Myometrial cell (primary cell): ENCODE measurements around the gene KNOP1. TPM values are rescaled to one million over a fixed set of nuclear protein-coding genes. Genes with fewer than 3 reads are reported as not detected.

Experiments
- total RNA-seq: library from RNA; depleted of rRNA; stranded (reverse); fragments of >200 nt; gene quantifications from 2 replicates; pipeline ENCODE4 v1.2.3, GENCODE V29; 2015

The KNOP1 gene, protein sequence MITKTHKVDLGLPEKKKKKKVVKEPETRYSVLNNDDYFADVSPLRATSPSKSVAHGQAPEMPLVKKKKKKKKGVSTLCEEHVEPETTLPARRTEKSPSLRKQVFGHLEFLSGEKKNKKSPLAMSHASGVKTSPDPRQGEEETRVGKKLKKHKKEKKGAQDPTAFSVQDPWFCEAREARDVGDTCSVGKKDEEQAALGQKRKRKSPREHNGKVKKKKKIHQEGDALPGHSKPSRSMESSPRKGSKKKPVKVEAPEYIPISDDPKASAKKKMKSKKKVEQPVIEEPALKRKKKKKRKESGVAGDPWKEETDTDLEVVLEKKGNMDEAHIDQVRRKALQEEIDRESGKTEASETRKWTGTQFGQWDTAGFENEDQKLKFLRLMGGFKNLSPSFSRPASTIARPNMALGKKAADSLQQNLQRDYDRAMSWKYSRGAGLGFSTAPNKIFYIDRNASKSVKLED
- 13.6 and 22.5 TPM in 2 replicates for total RNA-seq

DNA sequence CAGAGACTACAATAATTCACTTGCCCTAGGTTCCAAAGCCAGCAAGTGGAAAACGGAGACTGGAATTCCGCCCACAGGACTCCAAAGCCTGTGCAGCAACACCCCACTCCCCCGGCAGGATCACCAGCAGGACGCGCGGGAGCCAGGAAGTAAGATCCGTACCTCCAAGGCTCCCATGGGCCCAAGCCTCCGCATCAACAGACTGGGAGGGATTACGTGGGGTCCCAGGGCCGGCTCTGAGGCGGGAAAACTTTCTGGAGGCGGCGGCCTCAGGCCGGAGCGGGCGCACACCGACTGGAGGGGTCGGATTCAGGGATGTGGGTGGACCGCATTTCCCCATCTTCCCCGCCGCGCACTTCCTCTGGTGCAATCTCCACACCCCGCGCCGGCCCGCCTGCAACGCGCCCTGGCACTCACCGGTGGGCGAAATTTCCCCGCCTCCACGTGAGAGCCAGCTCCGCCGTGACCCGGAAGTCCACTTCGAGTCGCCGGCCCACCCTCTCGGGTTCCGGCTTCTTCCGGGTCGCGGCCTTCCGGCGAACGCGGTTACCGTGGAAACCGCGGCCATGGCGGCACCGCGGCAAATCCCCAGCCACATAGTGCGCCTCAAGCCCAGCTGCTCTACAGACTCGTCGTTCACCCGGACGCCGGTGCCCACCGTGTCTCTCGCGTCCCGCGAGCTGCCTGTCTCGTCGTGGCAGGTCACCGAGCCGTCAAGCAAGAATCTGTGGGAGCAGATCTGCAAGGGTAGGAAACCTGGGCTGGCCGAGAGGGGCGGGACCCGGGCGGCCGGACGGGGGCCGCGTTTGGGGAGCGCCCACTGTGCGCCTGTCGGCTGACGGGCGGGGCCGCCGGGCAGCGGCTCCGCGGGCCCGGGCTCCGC lies at the start of gene KNOP1, which contains the start of gene IQCK:
KNOP1 (minus strand) TSS at position 487 of the 883 bp plus-strand sequence. CDS start 3,192 bp downstream, outside the sequence.
IQCK (plus strand) TSS at position 531 of the 883 bp plus-strand sequence; CDS start at position 567, 36 bp downstream.

Other genes starting within 250 kb of the KNOP1 start
- 55.6 and 61.9 TPM in 2 replicates for gene GDE1, start 196.1 kb downstream of the KNOP1 start, total RNA-seq
- 6.3 and 8.0 TPM in 2 replicates for gene CCP110, start 194.3 kb downstream of the KNOP1 start, total RNA-seq
- gene VPS35L, start 162.5 kb downstream of the KNOP1 start, total RNA-seq: 41.8 and 48.4 TPM in 2 replicates
- gene IQCK, start within 50 bp of the KNOP1 start, total RNA-seq: 17.9 and 24.5 TPM in 2 replicates
- gene GPRC5B, start 166.6 kb upstream of the KNOP1 start, total RNA-seq: 11.5 and 18.5 TPM in 2 replicates